Stimulated activated CD8-positive, alpha-beta memory T cell treated with anti-CD3 and anti-CD28 coated beads, Interleukin-4, amount 100 ng/mL, for 4 hours (primary cell): ENCODE results near the gene DOC2A.
A peak's percentile ranks its signal among the peaks of the same experiment; 100 is the strongest.
"Not testable (repeated sequence)": the region's sequence is repeated elsewhere in the genome, so short reads cannot be mapped to it uniquely, and the experiment has no call there.

Experiments used
- DNase-seq, 2 donors: peaks; one replicate each; pipeline ENCODE4 v3.0.0-alpha.2; 2020; ENCODE audit warnings: low read depth in 2 of 2, low spot score in 1 of 2

The DOC2A gene

GRCh38 chr16:30010844-30011713, at the start of gene DOC2A:
Gene DOC2A, minus strand, starts transcription at chr16:30011027. Its CDS starts 805 bp downstream, at chr16:30010222.
- DNase-seq, result no peak

- no peak for DNase-seq
Measured at GRCh38 chr16:30060346-30060745, 49.5 kb upstream of the DOC2A start.

DNA sequence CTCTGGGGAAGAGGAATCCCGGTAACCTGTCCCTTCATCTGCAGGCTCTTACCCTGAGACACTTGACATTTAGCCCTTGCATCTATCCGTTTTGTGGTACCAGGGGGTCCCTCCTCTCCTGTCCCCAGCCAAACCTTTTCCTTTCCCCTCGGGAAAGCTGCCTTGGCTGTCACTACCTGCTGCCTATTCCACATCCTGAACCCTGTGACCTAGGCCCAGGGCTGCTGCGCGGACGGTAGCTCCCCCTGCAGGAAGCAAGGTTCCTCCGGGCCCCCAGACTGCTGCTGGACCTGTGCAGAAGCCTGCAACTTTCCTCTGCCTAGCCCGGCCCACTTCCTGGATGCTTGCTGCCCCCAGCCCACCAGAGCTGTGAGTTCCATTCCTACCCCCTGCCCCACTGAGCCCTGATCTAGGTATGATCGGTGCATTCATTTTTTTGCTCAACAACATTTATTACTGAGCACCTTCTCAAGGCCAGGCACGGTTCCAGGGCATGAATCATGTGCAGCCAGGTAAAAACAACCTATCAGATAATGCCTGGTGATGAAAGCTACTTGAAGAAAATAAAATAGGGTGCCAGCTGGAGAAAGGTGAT, 44.2 kb upstream of the DOC2A start:
- DNase-seq, result no peak

DNA sequence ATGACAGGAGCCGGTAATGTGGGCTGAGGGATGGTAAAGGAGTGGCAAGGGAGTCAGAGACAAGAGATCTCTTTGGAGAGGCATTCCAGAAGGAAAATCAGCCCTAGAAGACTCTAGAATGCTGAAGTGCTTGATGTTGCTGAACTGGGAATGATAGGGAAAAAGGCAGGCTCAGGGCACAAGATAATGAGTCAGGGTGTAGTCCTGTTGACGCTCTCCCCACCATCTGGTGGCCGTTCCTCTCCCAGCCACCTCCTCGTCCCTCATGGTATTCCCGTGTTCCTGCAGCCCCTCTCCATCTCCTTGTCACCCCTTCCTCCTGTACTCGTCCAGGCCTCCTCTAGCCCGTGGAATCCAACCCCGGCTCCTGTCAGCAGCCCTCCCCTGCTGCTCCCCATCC, 43.6 kb upstream of the DOC2A start:
- DNase-seq, result no peak

DNA sequence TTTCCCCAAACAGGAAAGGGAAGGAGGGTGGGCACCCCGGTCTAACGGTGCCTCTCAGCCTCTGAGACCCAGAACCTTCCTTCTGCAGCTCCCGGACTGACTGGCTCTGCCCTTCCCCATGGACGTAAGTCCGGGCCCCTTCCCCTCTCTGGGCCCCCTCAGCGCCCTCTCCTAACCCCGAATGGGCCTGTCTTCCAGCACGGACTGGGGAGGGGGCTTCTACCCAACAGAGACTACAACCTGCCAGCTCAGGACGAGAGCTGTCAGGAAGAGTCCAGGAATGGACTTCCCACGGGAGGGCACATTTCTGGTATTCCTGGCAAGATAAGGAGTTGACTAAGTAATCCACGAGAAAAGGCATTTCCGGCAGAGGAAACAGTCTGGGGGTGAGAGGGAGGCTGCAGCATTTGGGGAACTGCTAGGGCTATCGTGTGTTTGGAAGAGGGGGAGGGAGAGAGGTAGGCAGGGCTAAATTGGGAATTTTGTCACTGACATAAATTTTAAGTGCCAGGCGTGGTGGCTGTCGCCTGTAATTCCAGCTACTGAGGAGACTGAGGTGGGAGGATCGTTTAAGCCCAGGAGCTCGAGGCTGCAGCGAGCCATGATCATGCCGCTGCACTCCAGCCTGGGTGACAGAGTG, 42.7 kb upstream of the DOC2A start:
- no peak for DNase-seq

- peak; percentile 81 to 87 for DNase-seq
Measured at GRCh38 chr16:30052671-30053372, 42.0 kb upstream of the DOC2A start.

DNA sequence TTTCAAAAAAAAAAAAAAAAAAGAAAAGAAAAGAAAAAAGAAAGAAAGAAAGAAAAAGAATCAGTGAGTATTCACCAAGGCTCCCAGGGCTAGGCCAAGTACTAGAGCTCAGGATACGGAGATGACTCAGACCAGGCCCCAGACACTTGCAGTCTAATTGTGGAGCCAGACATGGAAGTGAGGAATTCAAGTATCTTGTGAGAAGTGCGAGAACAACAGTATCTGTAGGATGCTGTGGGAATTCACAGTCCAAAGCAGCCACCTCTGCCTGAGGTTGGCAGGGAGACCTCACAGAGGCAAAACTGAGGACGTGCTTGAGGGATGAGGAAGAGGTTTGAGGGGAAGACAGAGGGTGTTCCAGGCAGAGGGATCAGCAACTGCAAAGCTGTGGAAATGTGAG, 40.7 kb upstream of the DOC2A start:
- DNase-seq, result no peak

DNA sequence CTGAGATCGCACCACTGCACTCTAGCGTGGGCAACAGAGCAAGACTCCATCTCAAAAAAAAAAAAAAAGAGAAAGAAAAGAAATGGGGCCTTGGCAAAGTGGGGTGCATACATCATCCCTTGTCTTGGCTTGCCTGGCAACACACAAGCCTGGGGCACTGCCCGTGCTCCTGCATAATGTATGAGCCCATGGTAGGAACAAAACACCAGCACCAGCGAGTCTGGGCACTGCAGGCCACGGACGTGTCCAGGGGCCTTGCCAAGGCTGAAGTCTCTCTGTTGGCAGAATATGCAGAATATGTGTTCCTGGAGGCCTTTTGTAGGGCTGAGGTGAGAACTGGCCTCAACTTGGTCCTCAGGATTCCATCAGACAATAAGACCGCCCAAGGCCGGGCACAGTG, 39.0 kb upstream of the DOC2A start:
- no peak for DNase-seq

DNA sequence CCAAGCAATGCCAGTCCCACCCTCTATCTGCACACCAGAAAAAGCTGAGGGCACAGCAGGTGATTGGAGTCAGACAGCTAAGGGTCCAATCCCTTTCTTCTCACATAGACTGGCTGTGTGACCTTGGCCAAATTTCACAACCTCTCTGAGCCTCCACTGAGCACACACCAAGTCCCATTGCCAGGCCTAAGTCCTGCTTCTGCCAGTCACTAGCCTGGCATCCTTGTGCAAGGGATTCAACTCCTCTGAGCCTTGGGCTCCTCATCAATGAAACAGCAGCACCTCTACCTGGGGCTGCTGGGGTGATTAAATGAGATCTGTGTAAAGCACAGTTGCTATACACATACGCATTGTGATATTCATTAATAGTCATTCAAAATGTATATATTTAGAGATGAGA, 35.8 kb upstream of the DOC2A start:
- DNase-seq, result no peak

DNA sequence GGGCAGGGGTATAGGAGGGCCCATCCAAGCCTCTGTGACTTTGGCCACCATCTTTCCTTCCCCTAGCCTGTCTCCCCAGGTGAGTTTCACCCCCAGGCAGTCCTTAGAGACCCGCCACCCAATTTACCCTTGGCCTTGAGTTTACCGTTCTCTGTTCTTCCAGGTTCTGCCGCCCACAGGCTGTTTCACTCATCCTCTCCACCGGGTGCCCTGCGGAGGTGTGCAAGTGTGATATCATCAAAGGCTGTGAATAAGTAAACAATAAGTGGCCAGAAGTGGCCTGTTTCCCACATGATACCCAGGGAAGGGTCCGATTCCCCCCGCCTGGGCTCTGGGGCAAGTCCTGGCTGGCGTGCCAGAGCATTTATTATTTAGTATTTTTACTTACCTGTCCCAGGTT, 35.4 kb upstream of the DOC2A start:
- no peak for DNase-seq

DNA sequence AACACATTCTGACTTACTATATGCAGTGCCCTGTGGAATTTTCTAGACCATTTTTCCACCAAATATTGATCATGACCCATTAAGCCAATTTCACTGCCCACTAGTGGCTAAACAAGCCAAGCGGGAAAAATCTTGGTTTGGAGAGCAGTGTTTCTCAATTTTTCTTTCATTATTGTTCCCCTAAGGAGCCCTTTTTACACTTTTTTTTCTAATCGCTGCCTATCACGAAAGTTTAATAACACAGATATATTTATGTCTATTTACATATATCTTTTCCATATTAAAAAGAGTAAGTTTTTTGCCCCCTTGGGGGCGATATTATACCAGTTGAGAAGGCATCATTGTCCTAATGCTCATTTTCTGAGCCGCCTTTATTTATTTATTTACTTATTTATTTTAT, 31.0 kb upstream of the DOC2A start:
- DNase-seq, result no peak

- DNase-seq, result not testable (repeated sequence)
Measured at GRCh38 chr16:30040690-30041089, 29.9 kb upstream of the DOC2A start.

- no peak for DNase-seq
Measured at GRCh38 chr16:30040221-30040620, 29.4 kb upstream of the DOC2A start.

GRCh38 chr16:30033270-30033669, 22.4 kb upstream of the DOC2A start:
- DNase-seq, result no peak

DNA sequence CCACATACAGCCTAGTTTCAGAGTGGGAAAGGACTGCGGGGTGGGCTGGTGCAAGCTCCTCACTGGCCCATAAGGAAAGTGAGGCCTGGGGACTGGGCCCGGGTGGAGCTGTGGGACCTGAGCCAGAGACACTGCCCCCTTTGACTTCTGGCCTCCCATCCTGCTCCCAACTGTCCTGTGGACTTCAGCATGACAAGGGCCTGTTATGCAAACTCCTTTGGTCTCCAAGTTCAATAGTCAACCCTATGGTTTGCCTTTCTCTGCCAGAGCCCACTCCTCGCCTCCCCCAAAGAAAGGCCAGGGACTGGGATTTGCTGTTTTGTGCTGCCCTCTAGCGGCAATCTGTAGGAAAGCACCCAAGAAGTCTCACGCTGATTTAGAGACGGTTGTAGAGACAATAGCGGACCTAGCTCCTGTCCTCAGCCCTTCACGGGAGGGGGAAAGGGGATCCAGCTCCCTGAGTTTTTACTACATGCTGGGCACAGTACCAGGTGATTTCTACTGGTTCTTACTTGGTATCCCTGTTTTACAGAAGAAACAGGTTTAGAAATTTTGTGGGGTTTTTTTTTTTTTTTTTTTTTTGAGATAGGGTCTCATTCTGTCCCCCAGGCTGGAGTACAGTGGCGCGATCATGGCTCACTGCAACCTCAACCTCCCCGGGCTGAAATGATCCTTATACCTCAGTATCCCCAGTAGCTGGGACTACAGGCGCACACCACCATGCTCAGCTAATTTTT, 21.4 kb upstream of the DOC2A start:
- DNase-seq, result peak in 1 of 2 donors; percentile 31

- no peak for DNase-seq
Measured at GRCh38 chr16:30031477-30031918, 20.7 kb upstream of the DOC2A start.

- no peak for DNase-seq
Measured at GRCh38 chr16:30030841-30031413, 20.1 kb upstream of the DOC2A start, which contains the start of gene TLCD3B. Gene TLCD3B, minus strand, starts transcription at chr16:30031271. Its CDS starts 744 bp downstream, at chr16:30030527.

DNA sequence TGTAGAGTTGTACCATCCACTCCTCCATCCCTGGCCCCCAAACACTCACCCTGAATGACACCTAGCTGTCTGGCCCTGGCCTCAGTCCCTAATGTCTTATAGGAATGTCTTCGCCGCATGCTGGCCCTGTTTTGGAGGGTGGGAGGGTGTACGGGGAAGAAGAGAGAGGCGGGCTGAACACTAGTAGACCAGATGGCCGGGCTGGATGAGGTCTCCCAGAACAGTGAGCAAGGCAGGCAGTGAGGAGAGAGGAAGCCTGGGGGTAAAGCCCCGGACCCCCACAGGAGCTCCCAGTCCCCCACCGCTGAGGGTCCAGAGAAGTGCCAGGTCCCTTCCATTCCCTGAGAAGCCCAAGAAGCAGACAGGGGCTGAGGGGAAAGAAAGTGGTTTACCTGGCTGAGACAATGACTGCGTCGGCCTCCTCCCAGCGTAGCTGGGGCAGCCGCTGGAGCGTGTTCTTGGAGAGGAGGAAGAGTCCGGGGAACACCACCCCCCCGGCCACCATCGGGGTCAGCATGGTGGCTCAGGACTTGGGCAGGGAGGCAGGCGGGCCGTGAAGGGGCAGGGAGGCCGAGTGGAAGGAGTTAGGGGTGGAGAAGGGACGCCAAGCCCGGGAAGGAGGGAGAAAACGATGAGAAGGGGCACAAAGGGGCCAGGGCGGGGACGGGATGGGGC, 19.3 kb upstream of the DOC2A start:
- DNase-seq, result no peak

- no peak for DNase-seq
Measured at GRCh38 chr16:30028438-30029076, 17.7 kb upstream of the DOC2A start.
